ENCODE measurements around the gene WIZ. TPM values are rescaled to one million over a fixed set of nuclear protein-coding genes. Genes with fewer than 3 reads are reported as not detected.

The WIZ gene
- total and polyA plus RNA-seq, 9 of the 15 experiments (the other 6 are each of a cell fraction or from before 2014, with no cell fraction given), result 0.06 to 37.5 (median 4.8) TPM

DNA sequence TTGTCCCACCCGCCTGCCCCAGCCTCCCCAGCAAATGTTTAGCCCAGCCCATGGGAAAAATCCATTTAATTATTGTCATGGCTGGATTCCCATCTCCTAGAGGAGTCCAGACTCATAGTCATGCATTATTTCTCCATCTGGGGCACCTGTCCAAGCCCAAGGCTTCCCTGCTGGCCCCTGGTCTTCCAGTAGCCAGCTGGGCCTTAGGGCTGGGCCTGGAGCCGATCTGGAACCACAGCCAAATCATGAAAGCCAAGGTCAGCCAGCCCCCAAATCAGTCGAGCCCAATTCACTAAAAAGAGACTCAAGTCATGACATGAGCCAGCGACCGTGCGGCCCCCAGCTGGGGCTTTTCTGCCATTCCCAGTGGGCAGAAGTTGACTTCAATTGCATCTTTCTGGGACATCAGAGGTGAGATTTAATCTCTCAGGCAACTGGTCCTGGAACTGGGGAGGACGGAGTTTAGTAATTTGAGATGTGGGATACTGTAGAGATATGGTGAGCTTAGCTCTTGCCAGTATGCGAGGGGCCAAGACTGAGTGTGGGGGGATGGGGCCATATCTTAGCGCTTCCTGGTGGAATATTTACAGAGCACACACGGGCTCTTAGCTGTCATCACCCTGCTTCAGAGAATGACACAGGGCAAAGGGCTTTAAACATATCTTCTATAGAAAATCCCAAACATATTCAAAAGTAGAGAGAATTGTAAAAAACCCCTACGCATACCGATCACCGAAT lies 38.9 kb upstream of the WIZ start:
- Histone ChIP-seq H3K9me1 (ENCODE audit: control insufficient read depth, insufficient read depth, low read length) (no peaks in the 10 kb centered on the region), H3K4me1 (replicated peaks in 1 of 2; ENCODE audit: control insufficient read depth in 2 of 2, insufficient read depth in 2 of 2, low read length in 2 of 2) (no peaks in the 10 kb centered on the region), H3K27me3 (ENCODE audit: control insufficient read depth in 2 of 2, insufficient read depth in 2 of 2, low read length in 2 of 2) (0 out of 5 replicates have a peak, but pooled peaks cover 0 to 2% of the 10 kb centered on the region in 2 experiments), H3K79me2 (ENCODE audit: control insufficient read depth, insufficient read depth, low read length) (no peaks in the 10 kb centered on the region), H3K4me3 (no peak overlapping the region), H3K9ac (ENCODE audit: insufficient read depth in 1 of 2, low read depth in 2 of 2, low read length in 2 of 2) (no peak overlapping the region), H3K27ac (ENCODE audit: extremely low read depth, low read depth, low read length) (no peak overlapping the region), H2AFZ (ENCODE audit: low read depth, low read length) (no peak overlapping the region), H3K9me3 (replicated peaks; ENCODE audit: control insufficient read depth, insufficient read depth, low read depth, low read length) (no peaks in the 10 kb centered on the region), H4K20me1 (replicated peaks; ENCODE audit: control insufficient read depth, insufficient read depth, low read length) (no peaks in the 10 kb centered on the region), H3K4me2 (ENCODE audit: insufficient read depth, low read length) (no peak overlapping the region), H3K36me3 (ENCODE audit: control insufficient read depth, insufficient read depth, low read length) (no peaks in the 10 kb centered on the region)
- intact Hi-C loops (cut with micrococcal nuclease) (no loop called here), in situ Hi-C loops (cut with MboI) (no loop called here)
- DNase-seq (ENCODE audit: extremely low read depth in 1 of 4, low spot score in 3 of 4) (no peak), ATAC-seq (no peak), FAIRE-seq (no peak)
- BruUV-seq (replicated peaks), result no TSS peak
- TF ChIP-seq, protein P1, sequence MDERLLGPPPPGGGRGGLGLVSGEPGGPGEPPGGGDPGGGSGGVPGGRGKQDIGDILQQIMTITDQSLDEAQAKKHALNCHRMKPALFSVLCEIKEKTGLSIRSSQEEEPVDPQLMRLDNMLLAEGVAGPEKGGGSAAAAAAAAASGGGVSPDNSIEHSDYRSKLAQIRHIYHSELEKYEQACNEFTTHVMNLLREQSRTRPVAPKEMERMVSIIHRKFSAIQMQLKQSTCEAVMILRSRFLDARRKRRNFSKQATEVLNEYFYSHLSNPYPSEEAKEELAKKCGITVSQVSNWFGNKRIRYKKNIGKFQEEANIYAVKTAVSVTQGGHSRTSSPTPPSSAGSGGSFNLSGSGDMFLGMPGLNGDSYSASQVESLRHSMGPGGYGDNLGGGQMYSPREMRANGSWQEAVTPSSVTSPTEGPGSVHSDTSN (CRISPR knock-in tag; IDR thresholded peaks at IDR 0.05; ENCODE audit: low read depth), result no peak
- TF ChIP-seq, protein P1 (tag; conservative IDR thresholded peaks at IDR 0.05; ENCODE audit: low read depth), result 0 out of 2 replicates have a peak, but pooled peaks have one; percentile 31
- no peak for TF ChIP-seq ZNF24 (IDR thresholded peaks at IDR 0.05)
- peak; percentile 28 for TF ChIP-seq MEIS2 (IDR thresholded peaks at IDR 0.05; ENCODE audit: partially characterized antibody)
- ChIA-PET CTCF (ENCODE audit: low intra/inter-chr PET ratio) (no interaction called here), POLR2A (no interaction called here)
- 23% methylated on average over 13 of the region's 13 CpGs for WGBS (ENCODE audit: insufficient coverage, low coverage, missing lambda C conversion rate)

All from K562 (cell line).